Hepatocyte (in vitro differentiated cells): Measurements from ENCODE around the gene PSPH.

ENCODE experiments used
- EZH2 ChIP-seq: fragments of 200-600 bp; sonication (generic); IDR thresholded peaks from 2 replicates; pipeline ENCODE4 v1.6.1; 2016; ENCODE audit warnings: antibody characterized with exemption, mild to moderate bottlenecking, borderline replicate concordance
- TF ChIP-seq, protein P1 (sequence below): fragments of 200-600 bp; sonication (generic); IDR thresholded peaks from 2 replicates; pipeline ENCODE4 v1.5.1; 2016; ENCODE audit warnings: antibody characterized with exemption, mild to moderate bottlenecking; ENCODE audit not compliant: poor library complexity

DNA sequence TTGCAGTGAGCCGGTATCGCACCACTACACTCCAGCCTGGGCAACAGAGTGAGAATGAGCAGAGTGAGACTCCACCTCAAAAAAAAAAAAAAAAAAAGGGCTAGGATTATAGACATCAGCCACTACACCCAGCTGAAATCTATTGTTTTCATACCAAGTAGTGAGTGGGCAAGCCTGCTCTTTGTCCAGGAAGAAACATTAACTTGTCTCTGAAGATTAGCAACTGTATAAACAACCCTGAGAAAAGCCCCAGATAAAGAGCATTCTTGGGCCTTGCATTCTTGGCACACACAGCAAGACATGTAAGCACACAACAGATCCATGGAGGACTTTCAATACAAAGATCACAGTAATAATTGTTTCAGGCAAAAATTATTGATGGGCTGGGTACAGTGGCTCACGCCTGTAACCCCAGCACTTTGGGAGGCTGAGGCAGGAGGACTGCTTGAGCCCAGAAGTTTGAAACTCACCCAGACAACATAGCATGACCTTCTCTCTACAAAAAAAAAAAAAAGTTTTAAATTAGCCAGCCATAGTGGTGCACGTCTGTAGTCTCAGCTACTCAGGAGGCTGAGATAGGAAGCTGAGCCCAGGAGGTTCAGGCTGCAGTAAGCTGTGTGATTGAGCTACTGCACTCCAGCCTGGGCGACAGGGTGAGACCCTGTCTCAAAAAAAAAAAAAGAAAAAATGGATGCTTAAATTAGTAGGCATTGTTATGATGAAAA is 4.4 kb downstream of the PSPH start:
- TF ChIP-seq, protein P1, sequence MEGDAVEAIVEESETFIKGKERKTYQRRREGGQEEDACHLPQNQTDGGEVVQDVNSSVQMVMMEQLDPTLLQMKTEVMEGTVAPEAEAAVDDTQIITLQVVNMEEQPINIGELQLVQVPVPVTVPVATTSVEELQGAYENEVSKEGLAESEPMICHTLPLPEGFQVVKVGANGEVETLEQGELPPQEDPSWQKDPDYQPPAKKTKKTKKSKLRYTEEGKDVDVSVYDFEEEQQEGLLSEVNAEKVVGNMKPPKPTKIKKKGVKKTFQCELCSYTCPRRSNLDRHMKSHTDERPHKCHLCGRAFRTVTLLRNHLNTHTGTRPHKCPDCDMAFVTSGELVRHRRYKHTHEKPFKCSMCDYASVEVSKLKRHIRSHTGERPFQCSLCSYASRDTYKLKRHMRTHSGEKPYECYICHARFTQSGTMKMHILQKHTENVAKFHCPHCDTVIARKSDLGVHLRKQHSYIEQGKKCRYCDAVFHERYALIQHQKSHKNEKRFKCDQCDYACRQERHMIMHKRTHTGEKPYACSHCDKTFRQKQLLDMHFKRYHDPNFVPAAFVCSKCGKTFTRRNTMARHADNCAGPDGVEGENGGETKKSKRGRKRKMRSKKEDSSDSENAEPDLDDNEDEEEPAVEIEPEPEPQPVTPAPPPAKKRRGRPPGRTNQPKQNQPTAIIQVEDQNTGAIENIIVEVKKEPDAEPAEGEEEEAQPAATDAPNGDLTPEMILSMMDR = no peak
- no peak for TF ChIP-seq EZH2
